GM12865 (cell line): ENCODE results near the gene ERC1.

Experiments used
- DNase-seq: peaks from one replicate; pipeline ENCODE4 v3.0.0; 2010; ENCODE audit warnings: low read depth
- H3K4me3 ChIP-seq: 2 replicates; pipeline ENCODE4 v1.5.1; 2011; ENCODE audit warnings: mild to moderate bottlenecking, low read depth, low read length, control low read depth
- TF ChIP-seq, protein P1 (sequence below): IDR thresholded peaks from 2 replicates; pipeline ENCODE4 v1.5.1; 2011; ENCODE audit warnings: low read length, control low read depth, low read depth, inconsistent platforms; ENCODE audit not compliant: insufficient read depth; ENCODE audit errors: missing control alignments

ERC1 gene

DNA sequence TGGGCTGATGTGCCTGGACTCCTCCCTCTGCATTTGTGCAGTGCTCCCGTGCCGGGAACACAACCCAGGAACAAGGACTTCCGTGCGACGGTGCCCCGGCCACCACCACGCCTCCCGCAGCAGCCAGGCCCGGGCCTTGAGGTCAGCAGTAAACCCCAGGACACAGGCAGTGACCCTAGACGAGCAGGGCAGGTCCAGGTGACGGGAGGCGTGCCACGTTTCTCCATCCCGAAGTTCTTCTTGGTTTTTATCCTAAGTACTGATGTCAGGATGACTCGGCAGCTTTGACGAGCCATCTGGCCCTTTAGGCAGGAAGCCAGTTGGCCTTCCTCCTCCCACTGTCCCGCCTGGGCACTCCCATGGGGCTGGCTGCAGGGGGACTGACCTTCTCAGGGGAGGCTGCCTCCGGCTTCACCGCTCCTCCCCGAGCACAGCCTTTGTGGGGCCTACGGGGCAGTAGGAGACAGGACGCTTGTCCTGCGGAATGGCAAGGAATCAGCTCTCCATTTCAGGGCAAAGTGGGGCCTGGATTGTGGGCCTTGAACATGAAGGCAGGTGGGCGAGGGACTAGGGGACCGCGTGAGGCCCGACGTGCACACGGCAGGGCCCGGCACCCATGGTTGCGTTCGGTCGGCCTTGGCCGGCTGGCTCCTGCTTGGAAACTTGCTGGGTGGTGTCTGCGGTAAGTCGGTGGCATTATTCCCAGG, 509.2 kb downstream of the ERC1 start:
- DNase-seq: no peak

DNA sequence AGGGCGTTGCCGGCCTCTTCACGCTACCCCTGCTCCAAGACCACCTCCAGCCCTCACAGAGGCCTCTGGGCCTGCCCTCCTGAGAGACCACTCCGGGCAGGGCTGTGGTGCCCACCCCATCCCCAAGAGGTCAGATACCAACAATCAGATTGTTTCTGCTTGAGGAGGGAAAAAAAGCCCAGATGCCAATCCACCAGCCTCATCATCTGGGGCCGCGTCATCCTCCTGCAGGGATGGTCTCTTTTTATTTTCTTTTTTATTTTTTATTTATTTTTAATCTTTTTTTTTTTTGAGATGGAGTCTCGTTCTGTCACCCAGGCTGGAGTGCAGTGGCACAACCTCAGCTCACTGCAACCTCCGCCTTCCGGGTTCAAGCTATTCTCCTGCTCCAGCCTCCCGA, 510.0 kb downstream of the ERC1 start:
- no peak for DNase-seq
- TF ChIP-seq, protein P1, sequence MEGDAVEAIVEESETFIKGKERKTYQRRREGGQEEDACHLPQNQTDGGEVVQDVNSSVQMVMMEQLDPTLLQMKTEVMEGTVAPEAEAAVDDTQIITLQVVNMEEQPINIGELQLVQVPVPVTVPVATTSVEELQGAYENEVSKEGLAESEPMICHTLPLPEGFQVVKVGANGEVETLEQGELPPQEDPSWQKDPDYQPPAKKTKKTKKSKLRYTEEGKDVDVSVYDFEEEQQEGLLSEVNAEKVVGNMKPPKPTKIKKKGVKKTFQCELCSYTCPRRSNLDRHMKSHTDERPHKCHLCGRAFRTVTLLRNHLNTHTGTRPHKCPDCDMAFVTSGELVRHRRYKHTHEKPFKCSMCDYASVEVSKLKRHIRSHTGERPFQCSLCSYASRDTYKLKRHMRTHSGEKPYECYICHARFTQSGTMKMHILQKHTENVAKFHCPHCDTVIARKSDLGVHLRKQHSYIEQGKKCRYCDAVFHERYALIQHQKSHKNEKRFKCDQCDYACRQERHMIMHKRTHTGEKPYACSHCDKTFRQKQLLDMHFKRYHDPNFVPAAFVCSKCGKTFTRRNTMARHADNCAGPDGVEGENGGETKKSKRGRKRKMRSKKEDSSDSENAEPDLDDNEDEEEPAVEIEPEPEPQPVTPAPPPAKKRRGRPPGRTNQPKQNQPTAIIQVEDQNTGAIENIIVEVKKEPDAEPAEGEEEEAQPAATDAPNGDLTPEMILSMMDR: no peak
- H3K4me3 ChIP-seq: no peak overlapping the region

More for the DNA sequence above, 509.2 kb downstream of the ERC1 start:
- TF ChIP-seq, protein P1: no peak
- H3K4me3 ChIP-seq: no peak overlapping the region

DNA sequence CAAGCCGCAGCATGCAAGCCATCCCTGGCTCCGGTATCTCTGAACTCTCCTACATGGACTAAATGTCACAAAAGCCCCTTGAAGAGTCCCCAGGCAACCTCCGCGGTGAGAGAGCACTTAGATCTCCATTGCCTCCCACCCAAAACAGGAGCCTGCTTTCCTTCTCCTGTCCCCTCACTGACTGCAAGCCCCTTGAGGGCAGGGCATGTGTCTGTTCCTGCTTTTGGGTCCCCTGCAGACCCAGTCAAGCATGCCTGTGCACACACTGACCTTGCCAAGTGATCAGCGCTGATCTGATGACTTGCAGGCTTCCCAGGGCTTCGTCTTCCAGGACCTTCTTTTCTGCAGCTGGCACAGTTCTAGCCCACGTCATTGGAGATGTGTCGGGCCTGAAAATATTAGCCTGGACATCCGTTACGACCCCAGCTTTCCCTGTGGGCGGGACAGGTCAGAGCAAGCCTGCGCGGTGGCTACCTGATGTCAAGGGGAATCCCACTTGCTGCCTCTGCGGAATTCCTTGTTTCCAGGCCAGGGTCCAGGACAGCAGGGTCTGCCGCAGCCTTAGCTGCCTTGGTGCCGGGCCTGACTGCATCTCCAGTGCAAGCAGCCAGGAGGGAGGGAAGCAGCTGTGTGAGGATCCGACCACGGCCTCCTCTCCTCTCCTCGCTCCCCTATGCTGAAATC, 510.8 kb downstream of the ERC1 start:
- H3K4me3 ChIP-seq: no peak overlapping the region
- no peak for DNase-seq
- TF ChIP-seq, protein P1: no peak

DNA sequence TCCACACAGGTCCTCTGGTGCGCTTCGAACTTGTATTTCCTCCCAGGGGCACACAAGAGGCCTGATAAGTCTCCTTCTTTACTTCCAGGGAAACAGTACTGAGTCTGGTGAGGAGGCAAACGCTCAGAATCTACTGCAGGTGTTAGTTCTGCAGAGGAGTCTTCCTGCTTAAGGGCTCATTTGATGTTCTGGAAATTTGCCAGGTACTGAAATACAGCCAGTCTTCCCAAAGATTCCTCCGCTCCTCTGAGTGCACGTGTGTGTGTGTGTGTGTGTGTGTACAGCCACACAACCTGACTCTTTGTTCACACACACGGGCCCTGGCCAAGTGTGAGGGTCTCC, 511.3 kb downstream of the ERC1 start:
- TF ChIP-seq, protein P1: no peak
- H3K4me3 ChIP-seq: no peak overlapping the region
- no peak for DNase-seq

DNA sequence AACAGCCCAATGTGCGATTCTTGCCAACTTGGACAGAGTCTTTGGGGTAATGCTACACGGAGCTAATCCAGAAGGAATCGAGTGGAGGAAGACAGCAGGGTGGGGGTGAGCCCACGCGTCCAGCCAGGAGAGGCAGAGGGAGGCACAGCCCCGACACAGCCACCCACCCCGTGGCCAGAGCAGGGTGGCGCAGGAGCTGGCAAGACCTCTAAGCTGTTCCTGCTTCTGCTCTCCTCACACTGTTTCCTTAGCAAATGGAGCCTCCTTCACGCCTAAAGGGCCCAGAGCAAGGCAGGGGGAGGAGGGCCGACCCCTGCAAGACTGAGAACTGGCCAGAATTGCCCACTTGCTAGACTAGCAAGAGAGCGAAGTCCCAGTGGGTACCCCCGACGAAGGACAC, 511.8 kb downstream of the ERC1 start:
- TF ChIP-seq, protein P1: no peak

DNA sequence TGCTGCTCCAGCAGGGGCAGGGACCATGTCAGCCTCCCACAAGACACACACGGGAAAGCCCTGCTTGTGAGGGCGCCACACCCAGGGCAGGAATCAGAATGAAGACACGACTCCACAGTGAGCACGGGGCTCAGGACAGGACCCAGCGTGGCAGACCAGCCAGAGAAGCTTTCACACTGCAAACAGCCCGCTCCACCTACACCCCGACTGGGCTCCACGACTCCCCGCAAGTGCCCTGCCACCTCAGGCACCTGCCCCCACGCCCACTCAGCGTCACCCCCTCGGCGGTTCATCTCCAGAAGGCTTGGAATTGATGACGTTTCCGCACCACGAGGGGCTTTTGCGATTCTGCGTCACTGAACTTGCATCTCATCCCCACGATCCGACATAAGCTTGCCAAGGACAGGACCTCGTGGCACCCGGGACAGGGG, 512.3 kb downstream of the ERC1 start:
- TF ChIP-seq, protein P1: no peak
- DNase-seq: no peak
- H3K4me3 ChIP-seq: no peak overlapping the region

More for the DNA sequence above, 511.8 kb downstream of the ERC1 start:
- DNase-seq: no peak
- no peak overlapping the region for H3K4me3 ChIP-seq
